Keratinocyte (primary cell): Measurements from ENCODE around the gene CXXC5. TPM values are rescaled to one million over a fixed set of nuclear protein-coding genes. Genes with fewer than 3 reads are reported as not detected.

Source experiments
- DNase-seq: peaks from one replicate; pipeline ENCODE4 v3.0.0-alpha.2; 2011; ENCODE audit warnings: low read depth, missing footprints, low spot score
- FAIRE-seq: peaks from 2 replicates; lab custom pipeline; 2011; peaks lifted over from hg19 to GRCh38; lab: Jason Lieb, UNC
- H2AFZ ChIP-seq: 2 replicates; pipeline ENCODE4 v1.6.0; 2012; ENCODE audit warnings: low read length, control low read depth, inconsistent platforms; ENCODE audit not compliant: control insufficient read depth
- H3K27ac ChIP-seq: 2 replicates; pipeline ENCODE4 v1.5.1; 2011; ENCODE audit warnings: low read length; ENCODE audit not compliant: control insufficient read depth, insufficient read depth
- H3K27me3 ChIP-seq: 3 replicates; pipeline ENCODE4 v1.6.0; 2011; ENCODE audit warnings: low read length; ENCODE audit not compliant: control insufficient read depth, insufficient read depth; ENCODE audit errors: extremely low read depth
- H3K36me3 ChIP-seq, 2 experiments: 2 replicates in 1 of 2; 3 replicates in 1 of 2; pipeline ENCODE4 v1.5.1; 2011; ENCODE audit warnings: low read length in 2 of 2, mild to moderate bottlenecking in 1 of 2; ENCODE audit not compliant: control insufficient read depth in 2 of 2, insufficient read depth in 2 of 2; ENCODE audit errors: extremely low read depth in 1 of 2
- H3K4me1 ChIP-seq: 3 replicates; pipeline ENCODE4 v1.5.1; 2011; ENCODE audit warnings: low read length; ENCODE audit not compliant: control insufficient read depth, insufficient read depth; ENCODE audit errors: extremely low read depth
- H3K4me2 ChIP-seq: 3 replicates; pipeline ENCODE4 v1.6.0; 2011; ENCODE audit warnings: low read depth, low read length; ENCODE audit not compliant: control insufficient read depth, insufficient read depth; ENCODE audit errors: extremely low read depth
- H3K4me3 ChIP-seq, 3 experiments: fragments of 200-600 bp in 1 of 3; sonication (generic) in 1 of 3; 2 replicates in 2 of 3; 3 replicates in 1 of 3; pipeline ENCODE4 v1.5.1; 2011 to 2016; ENCODE audit warnings: low read length in 3 of 3, mild to moderate bottlenecking in 3 of 3, control low read depth in 2 of 3, inconsistent platforms in 1 of 3, low read depth in 1 of 3, mixed read lengths in 1 of 3, mixed run types in 1 of 3, moderate library complexity in 1 of 3; ENCODE audit not compliant: control insufficient read depth in 2 of 3, insufficient read depth in 2 of 3; ENCODE audit errors: extremely low read depth in 1 of 3
- H3K79me2 ChIP-seq: 2 replicates; pipeline ENCODE4 v1.6.0; 2012; ENCODE audit warnings: low read length; ENCODE audit not compliant: control insufficient read depth, insufficient read depth
- H3K9ac ChIP-seq: 3 replicates; pipeline ENCODE4 v1.6.0; 2011; ENCODE audit warnings: low read length; ENCODE audit not compliant: control insufficient read depth, insufficient read depth; ENCODE audit errors: extremely low read depth
- H3K9me1 ChIP-seq: 3 replicates; pipeline ENCODE4 v1.6.0; 2011; ENCODE audit warnings: low read length; ENCODE audit not compliant: control insufficient read depth, insufficient read depth; ENCODE audit errors: extremely low read depth
- H3K9me3 ChIP-seq: 2 replicates; pipeline ENCODE4 v1.5.1; 2012; ENCODE audit warnings: low read depth, low read length; ENCODE audit not compliant: control insufficient read depth
- H4K20me1 ChIP-seq: 3 replicates; pipeline ENCODE4 v1.6.0; 2011; ENCODE audit warnings: low read length; ENCODE audit not compliant: control insufficient read depth, insufficient read depth; ENCODE audit errors: extremely low read depth
- CTCF ChIP-seq, 3 experiments: IDR thresholded peaks in 1 of 3; conservative IDR thresholded peaks in 1 of 3; optimal IDR thresholded peaks in 1 of 3; 2 replicates in 2 of 3; 3 replicates in 1 of 3; pipeline versions ENCODE3 to v1.5.1; 2011; ENCODE audit warnings: low read length in 3 of 3, mild to moderate bottlenecking in 3 of 3, moderate library complexity in 2 of 3, control low read depth in 1 of 3, inconsistent platforms in 1 of 3; ENCODE audit not compliant: insufficient read depth in 2 of 3; ENCODE audit errors: extremely low read depth in 1 of 3
- EZH2 ChIP-seq: IDR thresholded peaks from one replicate; pipeline ENCODE4 v1.6.1; 2012; ENCODE audit warnings: inconsistent platforms, mild to moderate bottlenecking, low read length, moderate library complexity
- dilution Hi-C: fragments of 300-500 bp; cut with MboI; formaldehyde crosslinking; loops from one replicate; pipeline ENCODE4 v1.7.0; 2020; ENCODE audit warnings: low sequenced_read_pairs; ENCODE audit not compliant: extremely low pct_ligation_motif_present
- polyA plus RNA-seq, 5 experiments: library from polyadenylated mRNA; depleted of rRNA in 3 of 5; stranded (reverse) in 3 of 5; stranded (forward) in 1 of 5; unstranded in 1 of 5; fragments of >200 nt; gene quantifications; 1 replicate in 1 of 5; 2 replicates in 3 of 5; 3 replicates in 1 of 5; pipeline versions ENCODE4 v1.2.1 to v1.2.3, GENCODE V29; 2011 to 2012; ENCODE audit warnings: missing spikeins in 2 of 5, low read depth in 1 of 5, low replicate concordance in 1 of 5

CXXC5 gene
- polyA plus RNA-seq, 1 donor (not counting 4 experiments of a cell fraction or from before 2014, with no cell fraction given) = 1.0 TPM

GRCh38 chr5:139685886-139686285 lies 37.7 kb downstream of the CXXC5 start:
- Histone ChIP-seq H3K79me2 (no peaks in the 10 kb centered on the region), H2AFZ (no peak overlapping the region), H3K9ac (no peak overlapping the region), H3K4me2 (no peak overlapping the region), H3K27ac (no peak overlapping the region), H4K20me1 (no peaks in the 10 kb centered on the region), H3K4me3 (no peak overlapping the region), H3K9me1 (no peaks in the 10 kb centered on the region), H3K27me3 (no peaks in the 10 kb centered on the region), H3K36me3 (no peaks in the 10 kb centered on the region), H3K4me1 (no peaks in the 10 kb centered on the region), H3K9me3 (no peaks in the 10 kb centered on the region)
- DNase-seq (no peak), FAIRE-seq (no peak)
- dilution Hi-C loops = no loop called here
- no peak for TF ChIP-seq CTCF (optimal IDR thresholded peaks at IDR 0.05 in 1 of 3, IDR thresholded peaks at IDR 0.05 in 1 of 3, conservative IDR thresholded peaks at IDR 0.05 in 1 of 3; ENCODE audit: extremely low read depth in 1 of 3, insufficient read depth in 2 of 3, low read length in 3 of 3)
- no peak for TF ChIP-seq EZH2

GRCh38 chr5:139686356-139686705 lies 38.2 kb downstream of the CXXC5 start:
- no peak for FAIRE-seq
- Histone ChIP-seq H3K9me3 (no peaks in the 10 kb centered on the region), H3K9ac (no peak overlapping the region), H3K36me3 (no peaks in the 10 kb centered on the region), H3K79me2 (no peaks in the 10 kb centered on the region), H3K4me1 (no peaks in the 10 kb centered on the region), H4K20me1 (no peaks in the 10 kb centered on the region), H2AFZ (no peak overlapping the region), H3K27ac (no peak overlapping the region), H3K27me3 (no peaks in the 10 kb centered on the region), H3K9me1 (no peaks in the 10 kb centered on the region), H3K4me3 (no peak overlapping the region), H3K4me2 (no peak overlapping the region)
- no peak for DNase-seq
- TF ChIP-seq EZH2 (no peak), CTCF (optimal IDR thresholded peaks at IDR 0.05 in 1 of 3, IDR thresholded peaks at IDR 0.05 in 1 of 3, conservative IDR thresholded peaks at IDR 0.05 in 1 of 3; ENCODE audit: extremely low read depth in 1 of 3, insufficient read depth in 2 of 3, low read length in 3 of 3) (no peak)
- dilution Hi-C loops = no loop called here
